Stimulated activated naive CD8-positive, alpha-beta T cell treated with anti-CD3 and anti-CD28 coated beads, Interleukin-15, Interleukin-2, amounts not matched to agents 100 ng/mL and 50 ng/mL, for 24 hours (primary cell): ENCODE results near the gene ITGB1BP2.
"Not testable (repeated sequence)": the region's sequence is repeated elsewhere in the genome, so short reads cannot be mapped to it uniquely, and the experiment has no call there.

Source experiments
- H3K27ac Mint-ChIP-seq: one replicate; pipeline ENCODE4 v1.8.0; 2021; ENCODE audit warnings: mild to moderate bottlenecking, mixed read lengths
- H3K27me3 Mint-ChIP-seq: one replicate; pipeline ENCODE4 v1.8.0; 2021; ENCODE audit warnings: mixed read lengths
- H3K36me3 Mint-ChIP-seq: one replicate; pipeline ENCODE4 v1.8.0; 2021; ENCODE audit warnings: low read depth, mixed read lengths
- H3K4me1 Mint-ChIP-seq: one replicate; pipeline ENCODE4 v1.8.0; 2021; ENCODE audit warnings: low read depth, mixed read lengths
- H3K4me3 Mint-ChIP-seq: one replicate; pipeline ENCODE4 v1.8.0; 2021; ENCODE audit warnings: mild to moderate bottlenecking, mixed read lengths
- H3K9me3 Mint-ChIP-seq: one replicate; pipeline ENCODE4 v1.8.0; 2021; ENCODE audit warnings: mixed read lengths

The ITGB1BP2 gene

DNA sequence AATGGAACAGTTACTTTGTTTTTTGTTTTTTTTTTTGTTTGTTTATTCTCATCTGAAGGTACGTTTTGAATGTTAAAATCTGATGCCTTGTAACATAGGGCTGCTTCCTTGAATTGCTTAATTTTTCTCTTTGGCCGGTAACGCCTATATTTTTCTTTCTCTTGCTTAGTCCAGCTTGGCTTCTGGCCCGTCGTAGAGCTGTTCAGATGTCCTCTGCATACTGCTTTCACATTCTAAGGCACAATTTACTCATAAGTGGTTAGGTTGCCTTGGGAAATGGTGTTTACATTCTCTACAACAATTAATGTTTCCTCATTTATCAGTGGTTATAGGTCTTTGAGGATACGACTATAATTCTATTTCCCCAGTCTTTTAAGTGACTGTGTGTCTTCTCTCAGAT, 10.2 kb upstream of the ITGB1BP2 start:
- peak overlapping the region; percentile 75 for H3K27ac Mint-ChIP-seq
- H3K4me1 Mint-ChIP-seq = peaks cover 17% of the 10 kb centered on the region
- no peak overlapping the region for H3K4me3 Mint-ChIP-seq
- no peaks in the 10 kb centered on the region for H3K27me3 Mint-ChIP-seq
- no peaks in the 10 kb centered on the region for H3K9me3 Mint-ChIP-seq
- H3K36me3 Mint-ChIP-seq = peaks cover 42% of the 10 kb centered on the region

DNA sequence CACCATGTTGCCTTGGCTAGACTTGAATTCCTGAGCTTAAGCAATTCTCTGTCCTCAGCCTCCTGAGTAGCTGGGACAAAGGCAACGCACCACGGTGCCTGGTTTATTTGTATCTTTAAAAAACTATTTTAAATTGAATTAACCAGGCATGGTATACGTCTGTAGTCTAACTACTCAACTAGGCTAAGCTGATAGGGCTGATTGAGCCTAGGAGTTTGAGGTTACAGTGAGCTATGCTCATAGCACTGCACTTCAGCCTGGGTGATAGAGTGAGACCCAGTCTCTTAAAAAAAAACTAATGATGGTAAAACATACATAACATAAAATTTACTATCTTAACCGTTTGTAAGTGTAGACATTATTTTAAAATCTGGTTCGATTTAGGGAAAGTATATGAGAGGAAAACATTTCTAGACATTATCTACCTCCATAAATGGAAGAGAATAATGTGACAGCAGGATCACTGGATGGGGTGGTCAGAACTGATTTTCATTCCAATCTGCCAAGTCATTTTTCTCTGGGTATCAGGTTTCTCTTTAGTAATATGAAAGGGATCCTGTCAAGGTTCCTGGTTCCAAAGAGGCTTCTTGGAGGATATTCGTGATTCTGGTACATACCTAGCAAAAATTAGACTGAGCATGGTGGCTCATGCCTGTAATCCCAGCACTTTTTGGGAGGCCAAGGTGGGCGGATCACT, 8.7 kb upstream of the ITGB1BP2 start:
- Mint-ChIP-seq H3K27me3 (no peaks in the 10 kb centered on the region), H3K9me3 (no peaks in the 10 kb centered on the region), H3K27ac (no peak overlapping the region), H3K36me3 (peaks cover 50% of the 10 kb centered on the region), H3K4me1 (peaks cover 10% of the 10 kb centered on the region), H3K4me3 (no peak overlapping the region)

DNA sequence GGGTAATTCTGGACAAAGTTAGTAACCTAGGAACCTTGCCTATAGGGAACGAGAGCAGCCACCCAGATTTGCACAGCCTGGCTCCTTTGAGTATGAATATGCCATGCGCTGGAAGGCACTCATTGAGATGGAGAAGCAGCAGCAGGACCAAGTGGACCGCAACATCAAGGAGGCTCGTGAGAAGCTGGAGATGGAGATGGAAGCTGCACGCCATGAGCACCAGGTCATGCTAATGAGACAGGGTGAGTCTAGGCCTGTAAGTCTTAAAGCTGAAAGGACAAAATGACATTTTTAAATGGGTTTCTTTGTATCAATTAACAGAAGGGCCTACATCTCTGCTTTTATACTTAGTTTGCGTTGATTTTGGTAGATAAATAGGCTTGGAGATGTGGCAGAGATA, 4.7 kb upstream of the ITGB1BP2 start:
- H3K9me3 Mint-ChIP-seq = no peaks in the 10 kb centered on the region
- H3K4me1 Mint-ChIP-seq = peaks cover 13% of the 10 kb centered on the region
- no peak overlapping the region for H3K4me3 Mint-ChIP-seq
- peaks cover 63% of the 10 kb centered on the region for H3K36me3 Mint-ChIP-seq
- H3K27ac Mint-ChIP-seq = no peak overlapping the region
- no peaks in the 10 kb centered on the region for H3K27me3 Mint-ChIP-seq

DNA sequence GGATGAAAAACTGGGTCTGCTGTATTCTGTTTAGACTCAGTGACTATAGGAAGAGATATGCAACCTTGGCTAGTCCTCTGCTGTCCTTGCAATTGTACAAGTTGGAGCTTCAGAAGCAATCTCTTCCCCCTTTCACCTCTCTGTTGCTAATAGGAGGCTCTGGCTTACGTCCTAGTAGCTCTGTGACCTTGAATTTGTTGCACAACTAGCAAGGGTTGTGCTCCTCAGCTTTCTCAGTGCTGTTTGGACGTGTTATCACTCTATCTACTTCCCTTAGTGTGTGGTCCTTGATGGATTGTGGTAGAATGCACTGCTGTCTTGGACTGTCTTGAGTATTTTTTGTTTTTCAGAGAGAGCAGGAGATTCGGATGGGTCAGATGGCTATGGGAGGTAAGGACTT, 3.4 kb upstream of the ITGB1BP2 start:
- Mint-ChIP-seq H3K27me3 (no peaks in the 10 kb centered on the region), H3K4me1 (peaks cover 24% of the 10 kb centered on the region), H3K36me3 (peaks cover 58% of the 10 kb centered on the region), H3K4me3 (no peak overlapping the region), H3K27ac (peak overlapping the region; percentile 40), H3K9me3 (no peaks in the 10 kb centered on the region)

DNA sequence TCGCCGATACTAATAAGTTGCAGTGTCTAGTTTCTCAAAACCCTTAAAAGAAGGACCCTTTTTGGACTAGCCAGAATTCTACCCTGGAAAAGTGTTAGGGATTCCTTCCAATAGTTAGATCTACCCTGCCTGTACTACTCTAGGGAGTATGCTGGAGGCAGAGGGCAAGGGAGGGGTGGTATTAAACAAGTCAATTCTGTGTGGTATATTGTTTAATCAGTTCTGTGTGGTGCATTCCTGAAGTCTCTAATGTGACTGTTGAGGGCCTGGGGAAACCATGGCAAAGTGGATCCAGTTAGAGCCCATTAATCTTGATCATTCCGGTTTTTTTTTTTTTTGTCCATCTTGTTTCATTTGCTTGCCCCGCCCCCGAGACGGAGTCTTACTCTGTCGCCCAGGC, 1.5 kb upstream of the ITGB1BP2 start:
- not testable (repeated sequence) for H3K27me3 Mint-ChIP-seq, H3K4me3 Mint-ChIP-seq, H3K27ac Mint-ChIP-seq, H3K9me3 Mint-ChIP-seq
- H3K4me1 Mint-ChIP-seq = peaks cover 24% of the 10 kb centered on the region
- peaks cover 63% of the 10 kb centered on the region for H3K36me3 Mint-ChIP-seq

DNA sequence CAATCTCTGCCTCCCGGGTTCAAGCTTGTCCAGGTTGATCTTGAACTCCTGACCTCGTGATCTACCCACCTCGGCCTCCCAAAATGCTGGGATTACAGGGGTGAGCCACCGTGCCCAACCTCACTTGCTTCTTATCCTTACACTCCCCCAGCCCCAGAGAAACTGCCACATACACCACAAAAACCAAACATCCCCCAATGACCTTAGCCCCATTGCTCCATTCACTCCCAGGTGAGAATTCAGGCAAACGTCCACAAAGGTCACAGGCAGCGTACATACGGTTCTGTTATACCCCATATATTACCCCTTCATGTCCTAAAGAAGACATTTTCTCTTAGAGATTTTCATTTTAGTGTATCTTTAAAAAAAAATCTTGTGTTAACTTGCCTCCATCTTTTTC, 1.1 kb upstream of the ITGB1BP2 start:
- H3K4me3 Mint-ChIP-seq, H3K27me3 Mint-ChIP-seq, H3K9me3 Mint-ChIP-seq: not testable (repeated sequence)
- Mint-ChIP-seq H3K36me3 (peaks cover 67% of the 10 kb centered on the region), H3K4me1 (peaks cover 24% of the 10 kb centered on the region), H3K27ac (peak overlapping the region; percentile 23)

DNA sequence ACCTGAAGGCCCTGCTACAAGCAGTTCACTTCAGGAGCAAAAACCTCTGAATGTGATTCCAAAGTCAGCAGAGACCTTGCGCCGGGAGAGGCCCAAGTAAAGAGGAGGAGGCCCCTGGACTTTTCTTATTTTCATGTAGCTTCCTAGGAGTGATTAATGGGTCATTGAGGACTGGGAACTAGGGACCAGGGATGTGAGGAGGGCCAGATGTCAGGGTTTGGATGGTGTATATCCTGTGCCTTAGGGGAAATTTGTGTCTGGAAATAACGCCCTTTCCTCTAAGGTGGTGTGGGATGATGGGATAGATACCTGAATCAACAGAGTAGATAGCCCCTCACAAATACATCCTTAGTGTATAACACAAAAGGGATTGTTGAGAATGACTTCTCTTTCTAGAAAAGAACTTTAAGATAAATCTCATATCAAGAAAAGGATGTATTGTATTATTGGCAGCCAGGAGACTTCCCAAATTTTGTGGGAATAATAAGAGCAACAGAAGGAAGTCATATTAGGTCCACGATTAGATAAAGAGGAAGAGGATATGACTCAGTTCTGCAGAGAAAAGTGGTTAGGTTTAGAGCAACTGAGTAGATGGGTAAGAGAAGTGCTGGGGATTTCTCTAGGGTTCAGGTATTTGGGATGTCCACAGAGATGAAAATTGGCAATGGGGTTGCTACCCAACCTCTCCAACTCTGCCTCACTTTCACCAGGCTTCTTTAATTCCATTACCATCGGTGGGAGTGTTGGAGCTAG, 1.1 kb downstream of the ITGB1BP2 start:
- Mint-ChIP-seq H3K27ac (peak overlapping the region; percentile 36), H3K9me3 (no peaks in the 10 kb centered on the region), H3K4me1 (peaks cover 24% of the 10 kb centered on the region), H3K27me3 (no peaks in the 10 kb centered on the region), H3K4me3 (no peak overlapping the region), H3K36me3 (peaks cover 54% of the 10 kb centered on the region)

DNA sequence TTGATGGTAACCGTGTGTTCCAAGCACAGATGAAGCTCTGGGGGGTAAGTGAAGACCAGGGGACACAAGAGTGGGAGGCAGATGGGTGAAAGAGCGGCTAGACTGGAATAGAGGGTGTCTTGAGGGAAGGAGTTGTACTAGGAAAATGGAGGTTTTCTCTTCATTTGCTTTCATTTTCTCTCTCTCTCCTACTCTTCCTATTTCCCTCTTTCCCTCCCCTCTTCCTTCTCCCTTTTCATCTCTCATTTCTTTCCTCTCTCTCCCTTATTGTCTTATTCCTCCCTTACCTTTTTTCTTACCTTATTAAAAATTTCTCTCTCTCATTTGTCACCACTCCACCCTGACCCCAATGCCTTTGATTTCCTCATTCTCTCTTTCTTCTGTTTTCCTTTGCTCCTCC, 3.0 kb downstream of the ITGB1BP2 start:
- H3K27ac Mint-ChIP-seq = no peak overlapping the region
- no peaks in the 10 kb centered on the region for H3K9me3 Mint-ChIP-seq
- no peaks in the 10 kb centered on the region for H3K27me3 Mint-ChIP-seq
- no peak overlapping the region for H3K4me3 Mint-ChIP-seq
- H3K36me3 Mint-ChIP-seq = peaks cover 50% of the 10 kb centered on the region
- peaks cover 24% of the 10 kb centered on the region for H3K4me1 Mint-ChIP-seq

DNA sequence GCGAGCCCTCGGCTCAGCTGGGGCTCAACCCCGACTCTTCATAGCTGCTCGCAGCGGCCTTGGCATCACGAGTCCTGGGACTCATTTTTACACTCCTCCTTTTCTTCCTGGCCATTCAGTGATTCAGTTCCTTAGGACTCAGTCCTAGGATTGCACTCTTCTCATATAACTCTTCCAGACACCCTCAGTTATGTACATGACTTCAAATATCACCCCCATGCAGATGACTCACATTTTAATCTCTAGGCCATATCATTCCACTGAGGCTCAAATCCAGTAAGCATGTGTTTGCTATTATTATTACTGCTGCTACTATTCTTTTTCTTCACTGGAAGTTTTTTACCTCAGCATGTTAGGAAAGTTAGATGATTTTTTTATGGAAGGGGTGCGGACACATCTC, 14.4 kb downstream of the ITGB1BP2 start:
- Mint-ChIP-seq H3K36me3 (peaks cover 15% of the 10 kb centered on the region), H3K4me1 (no peaks in the 10 kb centered on the region), H3K27ac (no peak overlapping the region), H3K27me3 (no peaks in the 10 kb centered on the region), H3K4me3 (no peak overlapping the region), H3K9me3 (no peaks in the 10 kb centered on the region)

DNA sequence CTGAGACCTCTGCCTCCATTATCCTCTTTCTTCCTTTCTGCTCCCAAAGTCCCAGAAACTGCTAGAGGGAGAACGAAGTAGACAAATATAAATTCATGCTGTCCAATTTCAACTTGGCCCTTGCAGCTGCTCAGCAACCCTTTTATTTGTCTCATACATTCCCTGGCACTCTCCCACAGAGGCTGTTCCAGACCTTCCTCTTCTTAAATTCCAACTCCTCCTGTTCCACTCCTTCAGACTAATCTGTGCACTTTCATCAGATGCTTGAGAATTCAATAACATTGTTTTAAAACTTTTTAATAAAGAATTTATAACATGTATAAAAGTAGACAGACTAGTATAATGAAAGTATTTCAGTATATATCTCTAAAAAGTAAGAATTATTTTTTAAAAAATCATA, 15.4 kb downstream of the ITGB1BP2 start:
- H3K4me3 Mint-ChIP-seq, H3K9me3 Mint-ChIP-seq, H3K4me1 Mint-ChIP-seq, H3K27ac Mint-ChIP-seq, H3K27me3 Mint-ChIP-seq: not testable (repeated sequence)
- peaks cover 13% of the 10 kb centered on the region for H3K36me3 Mint-ChIP-seq

DNA sequence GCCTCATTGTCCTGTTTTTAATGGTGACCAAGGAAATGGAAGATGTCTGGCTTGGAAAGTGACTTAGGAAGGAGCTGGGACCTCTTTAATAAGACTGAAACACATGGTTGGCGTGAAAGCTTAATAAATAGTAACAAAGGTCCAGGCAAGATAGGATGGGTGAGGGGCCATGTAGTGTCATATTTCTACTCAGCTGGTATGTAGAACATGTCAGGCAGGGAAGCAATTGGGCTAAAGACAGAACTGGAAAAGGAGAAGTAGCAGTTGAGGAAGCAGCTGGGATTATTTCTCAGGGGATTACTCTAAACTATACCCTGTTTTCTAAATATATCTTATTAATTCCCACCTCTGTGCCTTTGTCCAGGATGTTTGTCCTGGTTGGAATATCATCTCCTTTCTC, 18.6 kb downstream of the ITGB1BP2 start:
- H3K4me3 Mint-ChIP-seq = no peak overlapping the region
- no peaks in the 10 kb centered on the region for H3K27me3 Mint-ChIP-seq
- H3K4me1 Mint-ChIP-seq = no peaks in the 10 kb centered on the region
- no peak overlapping the region for H3K27ac Mint-ChIP-seq
- H3K9me3 Mint-ChIP-seq = no peaks in the 10 kb centered on the region
- peaks cover 17% of the 10 kb centered on the region for H3K36me3 Mint-ChIP-seq

DNA sequence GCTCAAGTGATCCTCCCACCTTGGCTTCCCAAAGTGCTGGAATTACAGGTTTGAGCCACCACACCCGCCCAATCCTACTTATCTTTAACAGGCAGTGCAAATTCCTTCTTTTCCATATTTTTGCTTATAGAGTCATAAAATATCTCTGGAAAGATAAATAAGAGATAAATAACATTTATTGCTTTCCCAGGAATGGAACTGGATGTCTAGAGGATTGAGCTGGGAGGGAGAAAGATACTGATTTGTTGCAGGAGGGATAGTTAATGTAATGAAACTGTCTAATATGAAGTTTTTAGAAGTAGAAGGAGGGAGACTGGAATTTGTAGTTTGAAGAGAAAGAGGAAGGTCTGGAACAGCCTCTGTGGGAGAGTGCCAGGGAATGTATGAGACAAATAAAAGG, 20.2 kb downstream of the ITGB1BP2 start:
- Mint-ChIP-seq H3K27ac (no peak overlapping the region), H3K4me3 (no peak overlapping the region), H3K27me3 (no peaks in the 10 kb centered on the region), H3K9me3 (no peaks in the 10 kb centered on the region), H3K4me1 (no peaks in the 10 kb centered on the region), H3K36me3 (peaks cover 11% of the 10 kb centered on the region)

DNA sequence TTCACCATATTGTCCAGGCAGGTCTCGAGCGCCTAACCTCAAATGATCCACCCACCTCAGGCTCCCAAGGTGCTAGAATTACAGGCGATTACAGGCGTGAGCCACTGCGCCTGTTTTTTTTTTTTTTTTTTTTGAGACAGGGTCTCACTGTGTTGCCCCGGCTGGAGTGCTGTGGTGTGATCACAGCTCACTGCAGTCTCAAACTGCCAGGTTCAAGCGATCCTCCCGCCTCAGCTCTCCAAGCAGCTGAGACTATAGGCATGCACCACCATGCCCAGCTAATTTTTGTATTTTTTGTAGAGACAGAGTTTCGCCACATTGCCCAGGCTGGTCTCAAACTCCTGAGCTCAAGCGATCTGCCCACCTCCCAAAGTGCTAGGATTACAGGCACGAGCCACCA, 22.9 kb downstream of the ITGB1BP2 start:
- peaks cover 19% of the 10 kb centered on the region for H3K36me3 Mint-ChIP-seq
- not testable (repeated sequence) for H3K9me3 Mint-ChIP-seq, H3K27me3 Mint-ChIP-seq, H3K27ac Mint-ChIP-seq, H3K4me1 Mint-ChIP-seq, H3K4me3 Mint-ChIP-seq

DNA sequence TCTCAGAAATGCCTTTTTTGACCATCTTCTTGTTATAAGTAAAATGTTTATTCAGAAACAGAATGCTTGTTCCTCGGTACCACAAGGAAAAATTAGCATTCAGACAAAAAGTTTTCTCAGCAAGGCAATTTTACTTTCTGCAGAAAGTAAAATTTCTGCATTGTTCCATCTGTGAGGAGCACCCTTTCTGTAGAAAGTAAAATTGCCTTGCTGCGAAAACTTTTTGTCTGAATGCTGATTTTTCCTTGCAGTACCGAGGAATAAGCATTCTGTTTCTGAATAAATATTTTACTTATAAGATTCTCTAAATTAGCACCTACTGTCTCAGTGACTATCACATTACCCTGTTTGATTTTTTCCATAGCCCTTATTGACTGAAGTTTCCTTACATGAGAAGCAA, 24.8 kb downstream of the ITGB1BP2 start:
- Mint-ChIP-seq H3K36me3 (peaks cover 19% of the 10 kb centered on the region), H3K27me3 (no peaks in the 10 kb centered on the region), H3K9me3 (no peaks in the 10 kb centered on the region), H3K27ac (no peak overlapping the region), H3K4me1 (no peaks in the 10 kb centered on the region), H3K4me3 (no peak overlapping the region)

DNA sequence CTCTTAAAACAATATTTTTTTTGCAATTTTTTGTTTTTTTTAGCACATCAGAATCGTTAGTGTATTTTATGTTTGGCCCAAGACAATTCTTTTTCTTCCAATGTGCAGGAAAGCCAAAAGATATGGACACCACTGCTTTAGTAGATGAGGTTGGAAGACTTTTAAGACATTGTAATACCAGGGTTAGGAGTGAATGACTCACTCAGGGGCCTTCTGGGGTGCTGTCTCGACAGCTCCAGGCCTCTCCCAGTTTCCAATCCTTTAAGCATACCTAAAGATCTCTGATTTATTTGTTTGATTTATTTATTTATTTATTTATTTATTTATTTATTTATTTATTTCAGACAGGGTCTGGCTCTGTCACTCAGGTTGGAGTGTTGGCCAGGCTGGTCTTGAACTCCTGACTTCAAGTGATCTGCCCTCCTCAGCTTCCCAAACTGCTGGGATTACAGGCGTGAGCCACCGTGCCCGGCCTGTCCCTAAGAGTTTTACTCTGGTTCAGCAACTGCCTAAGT, 47.7 kb downstream of the ITGB1BP2 start:
- not testable (repeated sequence) for H3K4me1 Mint-ChIP-seq, H3K27me3 Mint-ChIP-seq, H3K4me3 Mint-ChIP-seq, H3K36me3 Mint-ChIP-seq, H3K9me3 Mint-ChIP-seq, H3K27ac Mint-ChIP-seq

DNA sequence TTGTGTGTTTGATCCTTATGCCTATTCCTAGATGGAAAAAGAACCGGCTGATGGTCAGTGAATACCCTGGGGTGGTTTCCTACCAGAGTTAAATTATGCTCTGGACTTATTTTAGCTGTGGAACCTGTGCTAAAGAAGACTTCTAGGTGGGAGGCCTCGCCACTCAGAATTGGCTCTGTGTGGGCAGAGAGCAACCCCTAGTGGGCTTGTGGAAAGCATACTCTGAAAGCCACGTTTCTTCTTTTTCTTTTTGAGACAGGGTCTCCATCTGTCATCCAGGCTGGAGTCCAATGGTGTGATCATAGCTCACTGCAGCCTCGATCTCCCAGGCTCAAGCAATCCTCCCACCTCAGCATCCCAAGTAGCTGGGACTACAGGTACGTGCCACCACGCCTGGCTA, 48.3 kb downstream of the ITGB1BP2 start:
- H3K27me3 Mint-ChIP-seq, H3K27ac Mint-ChIP-seq, H3K9me3 Mint-ChIP-seq, H3K4me1 Mint-ChIP-seq, H3K36me3 Mint-ChIP-seq, H3K4me3 Mint-ChIP-seq: not testable (repeated sequence)
